Measurements from ENCODE around the gene DOCK1. TPM values are rescaled to one million over a fixed set of nuclear protein-coding genes. Genes with fewer than 3 reads are reported as not detected.

Gene DOCK1
- total RNA-seq, 2 donors from 2014 or later: 72.4 to 89.3 TPM

DNA sequence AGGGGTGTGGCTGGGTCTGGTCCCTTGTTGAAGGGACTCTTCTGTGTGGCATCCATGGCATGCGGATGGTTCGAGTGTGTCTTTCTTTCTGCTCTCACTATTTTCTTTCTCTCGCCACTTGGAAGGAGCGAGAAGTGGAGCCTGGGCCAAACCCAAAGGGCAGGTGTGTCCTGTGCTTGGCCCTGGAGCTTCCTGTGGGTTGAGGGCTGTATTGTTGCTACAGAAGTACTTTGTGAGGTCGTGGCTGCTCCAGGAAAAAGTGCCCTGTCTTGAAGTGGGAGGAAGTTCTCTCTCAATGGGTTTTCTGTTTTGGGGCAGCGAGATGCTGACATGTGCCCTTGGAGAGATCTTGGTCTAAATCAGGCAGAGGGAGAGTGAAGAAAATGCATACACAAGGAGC, 72.0 kb downstream of the DOCK1 start:
- no peaks in the 10 kb centered on the region for H3K9me3 ChIP-seq (ENCODE audit: control insufficient read depth, low read length)
- H3K4me1 ChIP-seq (ENCODE audit: control insufficient read depth, insufficient read depth, low read length): no peaks in the 10 kb centered on the region
- H3K9me3 Mint-ChIP-seq: no peaks in the 10 kb centered on the region
- WGBS, 2 experiments (ENCODE audit: insufficient coverage in 1 of 2, insufficient read length in 1 of 2): 96 to 100% methylated on average over 4 to 6 of the region's 6 CpGs
- no peak overlapping the region for H3K4me3 ChIP-seq (ENCODE audit: low read length)
- peaks cover 79% of the 10 kb centered on the region for H3K36me3 Mint-ChIP-seq (ENCODE audit: low read depth)
- H3K27me3 Mint-ChIP-seq (ENCODE audit: insufficient read depth): no peaks in the 10 kb centered on the region
- TF ChIP-seq, protein P1, sequence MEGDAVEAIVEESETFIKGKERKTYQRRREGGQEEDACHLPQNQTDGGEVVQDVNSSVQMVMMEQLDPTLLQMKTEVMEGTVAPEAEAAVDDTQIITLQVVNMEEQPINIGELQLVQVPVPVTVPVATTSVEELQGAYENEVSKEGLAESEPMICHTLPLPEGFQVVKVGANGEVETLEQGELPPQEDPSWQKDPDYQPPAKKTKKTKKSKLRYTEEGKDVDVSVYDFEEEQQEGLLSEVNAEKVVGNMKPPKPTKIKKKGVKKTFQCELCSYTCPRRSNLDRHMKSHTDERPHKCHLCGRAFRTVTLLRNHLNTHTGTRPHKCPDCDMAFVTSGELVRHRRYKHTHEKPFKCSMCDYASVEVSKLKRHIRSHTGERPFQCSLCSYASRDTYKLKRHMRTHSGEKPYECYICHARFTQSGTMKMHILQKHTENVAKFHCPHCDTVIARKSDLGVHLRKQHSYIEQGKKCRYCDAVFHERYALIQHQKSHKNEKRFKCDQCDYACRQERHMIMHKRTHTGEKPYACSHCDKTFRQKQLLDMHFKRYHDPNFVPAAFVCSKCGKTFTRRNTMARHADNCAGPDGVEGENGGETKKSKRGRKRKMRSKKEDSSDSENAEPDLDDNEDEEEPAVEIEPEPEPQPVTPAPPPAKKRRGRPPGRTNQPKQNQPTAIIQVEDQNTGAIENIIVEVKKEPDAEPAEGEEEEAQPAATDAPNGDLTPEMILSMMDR (conservative IDR thresholded peaks at IDR 0.05): no peak
- DNase-seq: no peak
- H3K4me3 Mint-ChIP-seq: no peak overlapping the region
- no peak overlapping the region for H3K27ac ChIP-seq (ENCODE audit: low read depth, low read length)
- no peaks in the 10 kb centered on the region for H3K27me3 ChIP-seq (ENCODE audit: control insufficient read depth, insufficient read depth, low read length, poor library complexity, severe bottlenecking)
- H3K27ac Mint-ChIP-seq: no peak overlapping the region
- peaks cover 43% of the 10 kb centered on the region for H3K36me3 ChIP-seq (ENCODE audit: control insufficient read depth, insufficient read depth, low read length)
- peaks cover 13% of the 10 kb centered on the region for H3K4me1 Mint-ChIP-seq
- no peak overlapping the region for H3K9ac ChIP-seq (ENCODE audit: extremely low read depth, low read length, poor library complexity, severe bottlenecking)

DNA sequence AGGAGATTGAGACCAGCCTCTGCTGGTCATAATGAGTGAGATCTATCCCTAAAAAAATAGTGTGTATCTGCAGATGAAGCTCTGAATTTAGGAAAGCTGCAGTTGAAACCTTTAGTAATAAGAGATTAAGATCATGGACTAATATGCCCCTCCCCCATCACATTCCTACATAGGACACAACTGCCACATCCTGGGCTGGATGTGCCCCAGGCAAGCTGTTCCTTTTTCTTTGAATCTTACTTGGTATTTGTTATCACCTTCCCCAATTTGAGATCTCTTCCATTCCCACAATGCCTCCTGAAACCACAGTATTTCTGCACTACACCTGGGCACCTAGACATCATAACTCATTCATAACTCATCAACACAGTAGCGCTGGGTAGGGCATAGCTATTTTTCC, 74.1 kb downstream of the DOCK1 start:
- WGBS, 2 experiments (ENCODE audit: insufficient coverage in 1 of 2, insufficient read length in 1 of 2): 92% methylated on average over 1 of the region's 1 CpG; no CpG with 5 or more reads in 1 of the 2 experiments

GRCh38 chr10:126993208-126993607, 88.0 kb downstream of the DOCK1 start:
- WGBS, 2 experiments (ENCODE audit: insufficient coverage in 1 of 2, insufficient read length in 1 of 2): 99 to 100% methylated on average over 2 to 4 of the region's 7 CpGs
- Histone ChIP-seq H3K9ac (ENCODE audit: extremely low read depth, low read length, poor library complexity, severe bottlenecking) (no peak overlapping the region), H3K4me3 (ENCODE audit: low read length) (no peak overlapping the region), H3K4me1 (ENCODE audit: control insufficient read depth, insufficient read depth, low read length) (no peaks in the 10 kb centered on the region), H3K27me3 (ENCODE audit: control insufficient read depth, insufficient read depth, low read length, poor library complexity, severe bottlenecking) (no peaks in the 10 kb centered on the region), H3K36me3 (ENCODE audit: control insufficient read depth, insufficient read depth, low read length) (peaks cover 83% of the 10 kb centered on the region), H3K9me3 (ENCODE audit: control insufficient read depth, low read length) (peaks cover 19% of the 10 kb centered on the region), H3K27ac (ENCODE audit: low read depth, low read length) (no peak overlapping the region)
- Mint-ChIP-seq H3K4me3 (no peak overlapping the region), H3K27ac (no peak overlapping the region), H3K9me3 (peaks cover 24% of the 10 kb centered on the region), H3K36me3 (ENCODE audit: low read depth) (peaks cover 85% of the 10 kb centered on the region), H3K4me1 (no peaks in the 10 kb centered on the region), H3K27me3 (ENCODE audit: insufficient read depth) (no peaks in the 10 kb centered on the region)
- DNase-seq: peak; percentile 11
- TF ChIP-seq, protein P1 (conservative IDR thresholded peaks at IDR 0.05): no peak

More for the DNA sequence above, 74.1 kb downstream of the DOCK1 start:
- no peak overlapping the region for H3K4me3 Mint-ChIP-seq
- TF ChIP-seq, protein P1 (conservative IDR thresholded peaks at IDR 0.05): no peak
- Histone ChIP-seq H3K4me3 (ENCODE audit: low read length) (no peak overlapping the region), H3K9me3 (ENCODE audit: control insufficient read depth, low read length) (no peaks in the 10 kb centered on the region), H3K27me3 (ENCODE audit: control insufficient read depth, insufficient read depth, low read length, poor library complexity, severe bottlenecking) (no peaks in the 10 kb centered on the region), H3K4me1 (ENCODE audit: control insufficient read depth, insufficient read depth, low read length) (no peaks in the 10 kb centered on the region), H3K36me3 (ENCODE audit: control insufficient read depth, insufficient read depth, low read length) (peaks cover 50% of the 10 kb centered on the region), H3K27ac (ENCODE audit: low read depth, low read length) (no peak overlapping the region), H3K9ac (ENCODE audit: extremely low read depth, low read length, poor library complexity, severe bottlenecking) (no peak overlapping the region)
- DNase-seq: no peak
- no peaks in the 10 kb centered on the region for H3K27me3 Mint-ChIP-seq (ENCODE audit: insufficient read depth)
- peaks cover 5% of the 10 kb centered on the region for H3K4me1 Mint-ChIP-seq
- H3K27ac Mint-ChIP-seq: peak overlapping the region; percentile 16
- no peaks in the 10 kb centered on the region for H3K9me3 Mint-ChIP-seq
- H3K36me3 Mint-ChIP-seq (ENCODE audit: low read depth): peaks cover 74% of the 10 kb centered on the region

Data from endodermal cell (in vitro differentiated cells).